Right lobe of liver (tissue), 4 donors: ENCODE measurements around the gene MAP3K5.

Experiments
- CTCF ChIP-seq, 4 donors: fragments of 200-600 bp in 3 of 4; fragments of 450-650 bp in 1 of 4; IDR thresholded peaks; one replicate each; pipeline versions ENCODE4 v1.5.1 to v1.8.0; 2016 to 2022; ENCODE audit warnings: antibody characterized with exemption in 4 of 4, mild to moderate bottlenecking in 2 of 4
- POLR2A ChIP-seq: fragments of 450-650 bp; IDR thresholded peaks from one replicate; pipeline ENCODE4 v1.6.1; 2017; ENCODE audit warnings: antibody characterized with exemption, mild to moderate bottlenecking
- donor health status: DM: no; HTN: no; CAD: no.
- donor health status: DM: no; HTN: no; CAD: no.
- donor health status: DM: no; HTN: yes; CAD: no.

DNA sequence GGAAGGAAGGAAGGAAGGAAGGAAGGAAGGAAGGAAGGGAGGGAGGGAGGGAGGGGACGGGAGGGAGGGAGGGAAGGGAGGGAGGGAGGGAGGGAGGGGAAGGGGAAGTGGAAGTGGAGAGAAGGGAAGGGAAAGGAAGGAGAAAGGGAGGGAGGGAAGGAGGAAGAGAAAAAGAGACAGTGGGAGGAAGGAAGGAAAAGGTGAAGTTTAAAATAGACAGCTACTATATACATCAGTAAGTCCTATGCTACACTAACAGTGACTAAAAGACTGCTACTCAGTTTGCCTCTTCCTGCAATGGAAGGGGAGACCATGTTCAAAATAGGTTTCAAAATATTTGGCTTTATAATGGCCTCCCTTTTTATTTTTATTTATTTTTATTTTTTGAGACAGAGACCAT lies 22.5 kb downstream of the MAP3K5 start:
- TF ChIP-seq POLR2A (no peak), CTCF (IDR thresholded peaks at IDR 0.05) (no peak)
